C4-2B (cell line): ENCODE measurements around the gene ADGRG7.

Experiments
- CTCF ChIP-seq: fragments of 450-650 bp; conservative IDR thresholded peaks from 2 replicates; pipeline ENCODE4 v1.5.1; 2017; ENCODE audit warnings: mild to moderate bottlenecking
- ZFX ChIP-seq: fragments of 450-650 bp; IDR thresholded peaks from 2 replicates; pipeline ENCODE4 v1.6.1; 2017

DNA sequence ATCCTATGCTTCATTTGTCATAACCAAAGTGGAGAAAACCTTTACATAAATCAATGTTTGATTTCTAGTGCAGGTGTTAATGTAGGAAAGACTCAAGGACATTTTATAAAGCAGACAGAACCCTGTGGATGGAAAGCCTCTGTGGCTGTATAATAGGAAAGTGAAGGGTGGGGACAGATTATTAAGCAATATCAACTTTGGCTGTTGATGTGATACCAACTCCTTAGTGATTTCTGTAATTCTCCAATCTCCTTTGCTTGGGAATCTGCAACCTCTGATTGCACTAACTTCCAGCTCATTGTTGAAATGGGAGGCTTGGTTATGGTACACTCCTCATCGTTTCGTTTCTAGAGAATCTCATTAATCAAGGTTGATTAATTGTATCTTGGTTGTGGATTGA is 29.3 kb upstream of the ADGRG7 start:
- TF ChIP-seq CTCF, result no peak
- no peak for TF ChIP-seq ZFX
